Thymus (tissue), 11 donors: Measurements from ENCODE around the gene WDR73. TPM values are rescaled to one million over a fixed set of nuclear protein-coding genes. Genes with fewer than 3 reads are reported as not detected.

ENCODE experiments used
- DNase-seq, 9 donors: peaks; one replicate each; pipeline ENCODE4 v3.0.0-alpha.2; 2013; ENCODE audit warnings: low spot score in 9 of 9, low read depth in 6 of 9, missing footprints in 1 of 9
- H3K27ac ChIP-seq, 2 donors: one replicate each; pipeline ENCODE4 v1.5.1; 2013; ENCODE audit warnings: control low read depth in 1 of 2, low read depth in 1 of 2, low read length in 1 of 2, mild to moderate bottlenecking in 1 of 2, moderate library complexity in 1 of 2
- H3K27me3 ChIP-seq, 2 donors: one replicate each; pipeline ENCODE4 v1.5.1; 2013; ENCODE audit warnings: low read length in 1 of 2; ENCODE audit not compliant: control insufficient read depth in 2 of 2, insufficient read depth in 1 of 2
- H3K36me3 ChIP-seq, 2 donors: one replicate each; pipeline ENCODE4 v1.5.1; 2013; ENCODE audit warnings: low read length in 1 of 2, mild to moderate bottlenecking in 1 of 2, moderate library complexity in 1 of 2; ENCODE audit not compliant: control insufficient read depth in 2 of 2, insufficient read depth in 2 of 2
- H3K4me1 ChIP-seq, 2 donors: one replicate each; pipeline ENCODE4 v1.5.1; 2013; ENCODE audit warnings: low read length in 2 of 2; ENCODE audit not compliant: control insufficient read depth in 2 of 2, insufficient read depth in 2 of 2
- H3K4me3 ChIP-seq, 2 donors: one replicate each; pipeline ENCODE4 v1.5.1; 2013; ENCODE audit warnings: low read length in 2 of 2, control low read depth in 1 of 2, mild to moderate bottlenecking in 1 of 2
- H3K9me3 ChIP-seq, 2 donors: one replicate each; pipeline ENCODE4 v1.5.1; 2013; ENCODE audit warnings: low read length in 1 of 2, mild to moderate bottlenecking in 1 of 2; ENCODE audit not compliant: control insufficient read depth in 2 of 2, insufficient read depth in 1 of 2
- WGBS: extraction: QIAGEN DNeasy Blood & Tissue Kit; methylation state at CpG from one replicate; pipeline ENCODE4 v1.1.7; 2013; 5-methylcytosine and 5-hydroxymethylcytosine counted together
- polyA plus RNA-seq: library from polyadenylated mRNA; stranded (reverse); fragments of 200-250 nt; gene quantifications from one replicate; pipeline ENCODE4 v1.2.3, GENCODE V29; 2013
- total RNA-seq: library from RNA; stranded (reverse); fragments of 120-200 nt; gene quantifications from one replicate; pipeline ENCODE4 v1.2.4, GENCODE V29; 2013
- donor health status: healthy.

Gene WDR73
- total and polyA plus RNA-seq, 2 donors, result 20.4 to 22.4 TPM

DNA sequence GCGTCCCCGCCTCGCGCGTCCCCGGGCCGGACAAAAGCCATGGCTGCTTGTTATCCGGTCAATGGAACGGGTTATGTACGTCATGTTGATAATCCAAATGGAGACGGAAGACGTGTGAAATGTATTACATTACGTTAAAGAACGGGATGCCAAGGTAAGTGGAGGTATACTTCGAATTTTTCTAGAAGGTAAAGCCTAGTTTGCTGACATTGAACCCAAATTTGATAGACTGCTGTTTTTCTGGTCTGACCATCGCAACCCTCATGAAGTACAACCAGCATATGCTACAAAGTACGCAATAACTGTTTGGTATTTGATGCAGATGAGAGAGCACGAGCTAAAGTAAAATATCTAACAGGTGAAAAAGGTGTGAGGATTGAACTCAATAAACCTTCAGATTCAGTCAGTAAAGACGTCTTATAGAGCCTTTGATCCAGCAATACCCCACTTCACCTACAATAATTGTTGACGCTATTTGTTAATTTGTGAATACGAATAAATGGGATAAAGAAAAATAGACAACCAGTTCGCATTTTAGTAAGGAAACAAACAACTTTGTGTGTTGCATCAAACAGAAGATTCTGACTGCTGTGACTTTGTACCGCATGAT, 19.8 kb downstream of the WDR73 start:
- 46% methylated on average over 23 of the region's 23 CpGs for WGBS
- peaks cover 5 to 16% of the 10 kb centered on the region in 2 donors for H3K36me3 ChIP-seq
- DNase-seq, result no peak
- no peaks in the 10 kb centered on the region for H3K9me3 ChIP-seq
- H3K4me3 ChIP-seq, result peak overlapping the region; percentile 22 to 80
- no peaks in the 10 kb centered on the region for H3K27me3 ChIP-seq
- peaks cover 21 to 27% of the 10 kb centered on the region in 2 donors for H3K4me1 ChIP-seq
- no peak overlapping the region for H3K27ac ChIP-seq

- H3K27me3 ChIP-seq, result no peaks in the 10 kb centered on the region
- peaks cover 21 to 27% of the 10 kb centered on the region in 2 donors for H3K4me1 ChIP-seq
- DNase-seq, result peak in 6 of 9 donors; percentile 54 to 80 (median 62)
- under 1% methylated on average over 105 of the region's 105 CpGs for WGBS
- peak overlapping the region; percentile 53 to 80 for H3K4me3 ChIP-seq
- peak overlapping the region; percentile 65 to 88 for H3K27ac ChIP-seq
- H3K36me3 ChIP-seq, result peaks cover 3 to 14% of the 10 kb centered on the region in 2 donors
- H3K9me3 ChIP-seq, result no peaks in the 10 kb centered on the region
Observed at GRCh38 chr15:84633311-84634227, 20.5 kb downstream of the WDR73 start.

GRCh38 chr15:84631706-84632272, 22.3 kb downstream of the WDR73 start:
- no peaks in the 10 kb centered on the region for H3K9me3 ChIP-seq
- peaks cover 21 to 27% of the 10 kb centered on the region in 2 donors for H3K4me1 ChIP-seq
- H3K27me3 ChIP-seq, result no peaks in the 10 kb centered on the region
- peak overlapping the region; percentile 60 to 76 for H3K4me3 ChIP-seq
- peaks cover 0 to 4% of the 10 kb centered on the region in 2 donors for H3K36me3 ChIP-seq
- 56% methylated on average over 7 of the region's 7 CpGs for WGBS
- H3K27ac ChIP-seq, result peak overlapping the region; percentile 70 to 92
- no peak for DNase-seq

DNA sequence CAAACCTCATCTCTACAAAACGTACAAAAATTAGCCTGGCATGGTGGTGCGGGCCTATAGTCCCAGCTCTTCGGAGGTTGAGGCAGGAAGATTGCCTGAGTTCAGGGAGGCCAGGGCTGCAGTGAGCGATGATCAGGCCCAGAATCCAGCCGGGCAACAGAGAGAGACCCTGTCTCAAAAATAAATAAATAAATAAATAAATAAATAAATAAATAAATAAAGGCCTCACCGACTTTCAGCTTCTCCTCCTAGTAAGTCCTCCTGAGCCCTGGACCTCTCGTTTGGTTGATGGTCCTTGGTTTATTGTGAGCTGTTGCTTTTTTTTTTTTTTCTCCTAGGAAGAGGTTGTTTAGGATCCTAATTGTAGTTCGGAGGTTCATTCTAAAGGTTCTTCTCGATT, 25.1 kb downstream of the WDR73 start:
- no peak for DNase-seq
- WGBS, result 98% methylated on average over 9 of the region's 9 CpGs
- Histone ChIP-seq H3K27me3 (no peaks in the 10 kb centered on the region), H3K4me1 (peaks cover 19 to 21% of the 10 kb centered on the region in 2 donors), H3K36me3 (no peaks in the 10 kb centered on the region), H3K27ac (no peak overlapping the region), H3K9me3 (no peaks in the 10 kb centered on the region), H3K4me3 (no peak overlapping the region)

DNA sequence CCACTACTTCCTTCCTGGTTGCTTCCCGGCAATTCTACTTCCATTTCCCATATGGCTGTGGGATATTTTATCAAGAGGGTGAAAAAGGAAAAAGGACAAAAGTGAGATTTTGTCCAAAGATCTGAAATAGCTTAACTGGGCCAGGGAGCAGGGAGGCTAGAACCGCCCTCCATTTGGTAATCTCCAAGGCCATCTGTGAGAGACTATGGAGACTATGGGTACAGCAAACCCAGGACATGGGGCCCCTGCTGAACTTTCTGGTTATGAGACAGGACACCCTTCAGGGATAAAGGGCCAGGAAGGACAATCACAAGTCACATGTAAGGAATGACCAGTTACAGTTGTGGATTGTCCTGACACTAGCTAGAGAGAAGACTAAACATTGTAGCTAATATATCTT, 29.0 kb downstream of the WDR73 start:
- no peaks in the 10 kb centered on the region for H3K27me3 ChIP-seq
- no peaks in the 10 kb centered on the region for H3K4me1 ChIP-seq
- DNase-seq, result no peak
- H3K9me3 ChIP-seq, result peaks cover 18 to 24% of the 10 kb centered on the region in 2 donors
- WGBS, result 98% methylated on average over 2 of the region's 2 CpGs
- H3K4me3 ChIP-seq, result no peak overlapping the region
- peaks cover 24 to 27% of the 10 kb centered on the region in 2 donors for H3K36me3 ChIP-seq
- no peak overlapping the region for H3K27ac ChIP-seq

DNA sequence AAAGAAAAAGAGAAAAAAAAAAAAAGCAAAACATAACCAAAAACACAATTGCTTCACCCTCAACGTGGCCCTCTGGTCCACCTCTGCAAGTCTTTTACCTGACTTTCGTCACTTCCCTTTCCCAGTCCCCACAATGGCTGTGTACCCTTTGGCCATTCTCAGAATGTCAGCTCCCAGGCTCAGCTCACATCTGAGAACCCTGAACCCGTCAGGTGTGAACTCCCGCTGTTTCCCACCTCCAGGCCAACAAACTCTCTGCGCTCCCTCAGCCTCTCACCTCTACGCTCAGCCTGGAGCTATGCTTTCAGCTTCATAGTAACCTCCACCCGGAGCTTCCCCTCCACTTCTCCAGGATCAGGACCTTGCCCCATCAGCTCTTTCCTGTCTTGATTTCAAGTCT, 29.7 kb downstream of the WDR73 start:
- DNase-seq, result no peak
- Histone ChIP-seq H3K4me1 (no peaks in the 10 kb centered on the region), H3K27ac (no peak overlapping the region), H3K36me3 (peaks cover 27 to 29% of the 10 kb centered on the region in 2 donors), H3K4me3 (no peak overlapping the region), H3K27me3 (no peaks in the 10 kb centered on the region), H3K9me3 (peaks cover 18 to 24% of the 10 kb centered on the region in 2 donors)
- WGBS, result 97% methylated on average over 7 of the region's 7 CpGs

DNA sequence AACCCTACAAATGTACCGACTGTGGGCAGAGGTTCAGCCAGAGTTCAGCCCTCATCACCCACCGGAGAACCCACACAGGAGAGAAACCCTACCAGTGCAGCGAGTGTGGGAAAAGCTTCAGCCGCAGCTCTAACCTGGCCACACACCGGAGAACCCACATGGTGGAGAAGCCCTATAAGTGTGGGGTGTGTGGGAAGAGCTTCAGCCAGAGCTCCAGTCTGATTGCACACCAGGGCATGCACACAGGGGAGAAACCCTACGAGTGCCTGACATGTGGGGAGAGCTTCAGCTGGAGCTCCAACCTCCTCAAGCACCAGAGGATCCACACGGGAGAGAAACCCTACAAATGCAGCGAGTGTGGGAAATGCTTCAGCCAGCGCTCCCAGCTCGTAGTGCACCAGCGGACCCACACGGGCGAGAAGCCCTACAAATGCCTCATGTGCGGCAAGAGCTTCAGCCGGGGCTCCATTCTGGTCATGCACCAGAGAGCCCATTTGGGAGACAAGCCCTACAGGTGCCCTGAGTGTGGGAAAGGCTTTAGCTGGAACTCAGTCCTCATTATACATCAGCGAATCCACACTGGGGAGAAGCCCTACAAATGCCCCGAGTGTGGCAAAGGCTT, 32.6 kb downstream of the WDR73 start:
- Histone ChIP-seq H3K27ac (no peak overlapping the region), H3K27me3 (no peaks in the 10 kb centered on the region), H3K4me3 (no peak overlapping the region), H3K36me3 (peaks cover 27 to 37% of the 10 kb centered on the region in 2 donors), H3K4me1 (no peaks in the 10 kb centered on the region), H3K9me3 (peaks cover 18 to 24% of the 10 kb centered on the region in 2 donors)
- no peak for DNase-seq
- 98% methylated on average over 17 of the region's 17 CpGs for WGBS

GRCh38 chr15:84620626-84621025, 33.5 kb downstream of the WDR73 start:
- 99% methylated on average over 8 of the region's 8 CpGs for WGBS
- Histone ChIP-seq H3K36me3 (peaks cover 33 to 40% of the 10 kb centered on the region in 2 donors), H3K4me3 (no peak overlapping the region), H3K9me3 (peaks cover 18 to 24% of the 10 kb centered on the region in 2 donors), H3K27me3 (no peaks in the 10 kb centered on the region), H3K27ac (no peak overlapping the region), H3K4me1 (no peaks in the 10 kb centered on the region)
- DNase-seq, result no peak
